GM23338 (cell line): ENCODE data around the gene DNAH9. TPM values are rescaled to one million over a fixed set of nuclear protein-coding genes. Genes with fewer than 3 reads are reported as not detected.

Source experiments
- ATAC-seq: fragments of 200-7000 bp; cut with Tn5 transposase; 3 replicates; pipeline ENCODE4 v1.9.1; 2020
- DNase-seq: peaks from one replicate; pipeline ENCODE4 v3.0.0-alpha.2; 2015; ENCODE audit warnings: low spot score
- H2AFZ ChIP-seq: fragments of 200-600 bp; sonication (generic); 2 replicates; pipeline ENCODE4 v1.8.0; 2016; ENCODE audit warnings: antibody characterized with exemption, mild to moderate bottlenecking, moderate library complexity
- H3F3A ChIP-seq: fragments of 200-600 bp; sonication (generic); replicated peaks from 2 replicates; pipeline ENCODE4 v1.8.0; 2017; ENCODE audit warnings: antibody characterized with exemption, mixed run types, low read depth
- H3K27ac ChIP-seq: fragments of 200-600 bp; sonication (generic); 2 replicates; pipeline ENCODE4 v1.6.1; 2016; ENCODE audit warnings: low read depth
- H3K27me3 ChIP-seq: fragments of 200-600 bp; sonication (generic); 2 replicates; pipeline ENCODE4 v1.8.0; 2016; ENCODE audit warnings: mild to moderate bottlenecking, mixed run types, moderate library complexity; ENCODE audit not compliant: insufficient read depth
- H3K36me3 ChIP-seq: fragments of 200-600 bp; sonication (generic); 2 replicates; pipeline ENCODE4 v1.8.0; 2016; ENCODE audit warnings: mild to moderate bottlenecking; ENCODE audit not compliant: insufficient read depth
- H3K4me1 ChIP-seq: fragments of 200-600 bp; sonication (generic); 2 replicates; pipeline ENCODE4 v1.8.0; 2016; ENCODE audit warnings: mild to moderate bottlenecking, moderate library complexity; ENCODE audit not compliant: insufficient read depth
- H3K4me2 ChIP-seq: fragments of 200-600 bp; sonication (generic); 2 replicates; pipeline ENCODE4 v1.7.1; 2017; ENCODE audit warnings: mixed run types
- H3K4me3 ChIP-seq: fragments of 200-600 bp; sonication (generic); 2 replicates; pipeline ENCODE4 v1.6.1; 2016; ENCODE audit warnings: mixed run types
- H3K79me2 ChIP-seq: fragments of 200-600 bp; sonication (generic); replicated peaks from 2 replicates; pipeline ENCODE4 v1.8.0; 2017; ENCODE audit warnings: mild to moderate bottlenecking; ENCODE audit not compliant: insufficient read depth
- H3K9me2 ChIP-seq: fragments of 200-600 bp; sonication (generic); 2 replicates; pipeline ENCODE4 v1.8.0; 2017; ENCODE audit not compliant: insufficient read depth
- H4K20me1 ChIP-seq: fragments of 200-600 bp; sonication (generic); replicated peaks from 2 replicates; pipeline ENCODE4 v1.8.0; 2017; ENCODE audit warnings: mild to moderate bottlenecking; ENCODE audit not compliant: insufficient read depth
- H3K27ac Mint-ChIP-seq: 2 replicates; pipeline ENCODE4 v1.8.0; 2020; ENCODE audit warnings: inconsistent platforms, mild to moderate bottlenecking, moderate library complexity, mixed read lengths
- H3K27me3 Mint-ChIP-seq: 3 replicates; pipeline ENCODE4 v1.8.0; 2022; ENCODE audit warnings: low read depth, mild to moderate bottlenecking, moderate library complexity, mixed read lengths, inconsistent platforms; ENCODE audit not compliant: insufficient read depth, poor library complexity
- H3K36me3 Mint-ChIP-seq: 3 replicates; pipeline ENCODE4 v1.8.0; 2021; ENCODE audit warnings: low read depth, mild to moderate bottlenecking, inconsistent platforms, moderate library complexity, mixed read lengths
- H3K4me1 Mint-ChIP-seq: 3 replicates; pipeline ENCODE4 v1.8.0; 2020; ENCODE audit warnings: mild to moderate bottlenecking, inconsistent platforms, mixed read lengths
- H3K4me3 Mint-ChIP-seq: 3 replicates; pipeline ENCODE4 v1.8.0; 2021; ENCODE audit warnings: moderate library complexity, mild to moderate bottlenecking, inconsistent platforms, mixed read lengths
- H3K9me3 Mint-ChIP-seq: 3 replicates; pipeline ENCODE4 v1.8.0; 2020; ENCODE audit warnings: moderate library complexity, mild to moderate bottlenecking, inconsistent platforms, mixed read lengths
- CREB1 ChIP-seq: fragments of 250-450 bp; sonication (Bioruptor Pico); IDR thresholded peaks from 2 replicates; pipeline ENCODE4 v1.5.0; 2020; ENCODE audit warnings: low read depth, mild to moderate bottlenecking, moderate library complexity
- CTCF ChIP-seq, 2 experiments: fragments of 200-600 bp in 1 of 2; sonication (generic) in 1 of 2; conservative IDR thresholded peaks; 2 replicates each; pipeline versions ENCODE4 v1.5.1 to v1.6.1; 2016 to 2017; ENCODE audit warnings: antibody characterized with exemption in 2 of 2, low read depth in 2 of 2, mild to moderate bottlenecking in 2 of 2, moderate library complexity in 1 of 2
- ETS1 ChIP-seq: IDR thresholded peaks from 2 replicates; pipeline ENCODE4 v1.6.1; 2016; ENCODE audit warnings: antibody characterized with exemption
- EZH2 ChIP-seq: fragments of 200-600 bp; sonication (generic); IDR thresholded peaks from one replicate; pipeline ENCODE4 v1.8.0; 2017; ENCODE audit warnings: antibody characterized with exemption, mild to moderate bottlenecking, low read depth; ENCODE audit not compliant: unreplicated experiment
- EZH2phosphoT487 ChIP-seq: fragments of 200-600 bp; sonication (generic); IDR thresholded peaks from one replicate; pipeline ENCODE4 v1.8.1; 2018; ENCODE audit warnings: antibody characterized with exemption; ENCODE audit not compliant: unreplicated experiment
- JUNB ChIP-seq: IDR thresholded peaks from one replicate; pipeline ENCODE4 v1.6.1; 2016; ENCODE audit warnings: antibody characterized with exemption; ENCODE audit not compliant: unreplicated experiment
- ZNF114 ChIP-seq: fragments of 250-450 bp; sonication (Bioruptor Pico); IDR thresholded peaks from 2 replicates; pipeline ENCODE4 v1.5.0; 2020; ENCODE audit warnings: mild to moderate bottlenecking, moderate library complexity
- ZNF331 ChIP-seq: fragments of 250-450 bp; sonication (Bioruptor Pico); IDR thresholded peaks from 2 replicates; pipeline ENCODE4 v1.5.0; 2020; ENCODE audit warnings: low read depth, mild to moderate bottlenecking, moderate library complexity
- ZNF462 ChIP-seq: fragments of 250-450 bp; sonication (Bioruptor Pico); IDR thresholded peaks from 2 replicates; pipeline ENCODE4 v1.5.0; 2020; ENCODE audit warnings: mild to moderate bottlenecking, moderate library complexity
- polyA plus RNA-seq: library from polyadenylated mRNA; unstranded; fragments of >200 nt; fragmentation: Nextera tagmentation; extraction: Ambion mirVana; gene quantifications from 2 replicates; pipeline ENCODE4 v1.2.1, GENCODE V29; 2016
- total RNA-seq: library from RNA; depleted of rRNA; stranded (reverse); fragments of >200 nt; shearing (Covaris generic); gene quantifications from 2 replicates; pipeline ENCODE4 v1.2.3, GENCODE V29; 2014

Gene DNAH9
- total and polyA plus RNA-seq, 2 experiments from 2014 or later: not detected

GRCh38 chr17:11628374-11628773, 30.1 kb downstream of the DNAH9 start:
- H3K36me3 Mint-ChIP-seq: peaks cover 43% of the 10 kb centered on the region
- H3K4me2 ChIP-seq: no peak overlapping the region
- H3F3A ChIP-seq: no peaks in the 10 kb centered on the region
- no peaks in the 10 kb centered on the region for H3K79me2 ChIP-seq
- no peak for ATAC-seq
- no peak overlapping the region for H3K4me3 Mint-ChIP-seq
- H3K27me3 Mint-ChIP-seq: peaks cover 4% of the 10 kb centered on the region
- no peaks in the 10 kb centered on the region for H3K4me1 Mint-ChIP-seq
- H3K36me3 ChIP-seq: no peaks in the 10 kb centered on the region; the same call in 1 of the 2 replicates
- H3K4me1 ChIP-seq: no peaks in the 10 kb centered on the region
- H3K9me2 ChIP-seq: no peaks in the 10 kb centered on the region
- H3K27ac ChIP-seq: no peak overlapping the region
- no peak overlapping the region for H3K27ac Mint-ChIP-seq
- peaks cover 69% of the 10 kb centered on the region for H3K9me3 Mint-ChIP-seq
- no peak overlapping the region for H2AFZ ChIP-seq
- H4K20me1 ChIP-seq: no peaks in the 10 kb centered on the region
- H3K27me3 ChIP-seq: no peaks in the 10 kb centered on the region
- peak; percentile 1 for DNase-seq
- TF ChIP-seq ETS1: no peak
- no peak for TF ChIP-seq ZNF331 (CRISPR knock-in tag)
- no peak overlapping the region for H3K4me3 ChIP-seq

DNA sequence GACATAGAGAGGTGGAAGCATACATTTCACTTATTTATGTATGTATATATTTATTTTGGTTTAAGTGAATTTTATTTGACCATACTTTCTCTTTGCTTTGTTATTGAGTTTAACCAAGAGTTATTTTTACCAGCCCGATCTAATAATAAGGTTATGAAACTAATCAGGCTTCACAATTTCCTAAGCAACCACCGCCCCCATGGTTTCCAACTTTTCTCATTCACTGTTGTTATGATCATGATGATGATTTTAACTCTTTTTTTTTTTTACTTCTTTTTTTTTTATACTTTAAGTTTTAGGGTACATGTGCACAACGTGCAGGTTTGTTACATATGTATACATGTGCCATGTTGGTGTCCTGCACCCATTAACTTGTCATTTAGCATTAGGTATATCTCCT, 30.6 kb downstream of the DNAH9 start:
- peaks cover 73% of the 10 kb centered on the region for H3K9me3 Mint-ChIP-seq
- H3K27ac ChIP-seq: no peak overlapping the region
- no peaks in the 10 kb centered on the region for H3K27me3 ChIP-seq
- H3F3A ChIP-seq: no peaks in the 10 kb centered on the region
- H3K36me3 Mint-ChIP-seq: peaks cover 38% of the 10 kb centered on the region
- no peaks in the 10 kb centered on the region for H3K4me1 Mint-ChIP-seq
- no peak overlapping the region for H3K4me2 ChIP-seq
- H3K27me3 Mint-ChIP-seq: peaks cover 4% of the 10 kb centered on the region
- H3K4me3 ChIP-seq: no peak overlapping the region
- H3K27ac Mint-ChIP-seq: no peak overlapping the region
- no peaks in the 10 kb centered on the region for H3K9me2 ChIP-seq
- no peaks in the 10 kb centered on the region for H3K79me2 ChIP-seq
- ATAC-seq (no peak), DNase-seq (no peak)
- no peaks in the 10 kb centered on the region for H4K20me1 ChIP-seq
- H3K4me1 ChIP-seq: no peaks in the 10 kb centered on the region
- H2AFZ ChIP-seq: no peak overlapping the region
- H3K36me3 ChIP-seq: peaks cover 3% of the 10 kb centered on the region; the same call in 1 of the 2 replicates
- no peak overlapping the region for H3K4me3 Mint-ChIP-seq
- TF ChIP-seq ZNF331 (CRISPR knock-in tag): no peak
- TF ChIP-seq EZH2phosphoT487: no peak
- TF ChIP-seq EZH2: no peak
- TF ChIP-seq ETS1: no peak
- TF ChIP-seq CREB1 (CRISPR knock-in tag): no peak
- no peak for TF ChIP-seq JUNB
- TF ChIP-seq ZNF114 (CRISPR knock-in tag): no peak
- no peak for TF ChIP-seq ZNF462 (CRISPR knock-in tag)
- TF ChIP-seq CTCF (conservative IDR thresholded peaks at IDR 0.05; ENCODE audit: low read depth in 2 of 2): no peak
